SK-N-SH treated with all-trans-retinoic acid at 6 μM for 48 hours (cell line): Measurements from ENCODE around the gene VN1R5.
"Not testable (repeated sequence)": the region's sequence is repeated elsewhere in the genome, so short reads cannot be mapped to it uniquely, and the experiment has no call there.

Source experiments
- ATAC-seq: fragments of 200-7000 bp; cut with Tn5 transposase; 3 replicates; pipeline ENCODE4 v1.9.1; 2020; ENCODE audit warnings: mild to moderate bottlenecking, moderate library complexity
- ARNTL ChIP-seq: fragments of 450-650 bp; formaldehyde crosslinking; IDR thresholded peaks from 2 replicates; pipeline ENCODE4 v1.5.0; 2020; ENCODE audit warnings: low read depth, mild to moderate bottlenecking, moderate library complexity, borderline replicate concordance
- BACH2 ChIP-seq: fragments of 250-450 bp; sonication (Bioruptor Pico); IDR thresholded peaks from 2 replicates; pipeline ENCODE4 v1.9.0; 2021; ENCODE audit warnings: mild to moderate bottlenecking, borderline replicate concordance
- CREB5 ChIP-seq: fragments of 250-450 bp; sonication (Bioruptor Pico); IDR thresholded peaks from 2 replicates; pipeline ENCODE4 v1.5.1; 2020; ENCODE audit warnings: low read depth, mild to moderate bottlenecking, moderate library complexity
- CSDC2 ChIP-seq: fragments of 250-450 bp; sonication (Bioruptor Pico); IDR thresholded peaks from 2 replicates; pipeline ENCODE4 v1.5.0; 2020; ENCODE audit warnings: mild to moderate bottlenecking, moderate library complexity
- CSRNP3 ChIP-seq: fragments of 250-450 bp; sonication (Bioruptor Pico); IDR thresholded peaks from 2 replicates; pipeline ENCODE4 v1.5.1; 2021; ENCODE audit warnings: mild to moderate bottlenecking, moderate library complexity
- ESRRG ChIP-seq: fragments of 250-450 bp; sonication (Bioruptor Pico); IDR thresholded peaks from 2 replicates; pipeline ENCODE4 v1.6.1; 2021; ENCODE audit warnings: mild to moderate bottlenecking
- GLIS3 ChIP-seq: fragments of 250-450 bp; sonication (Bioruptor Pico); IDR thresholded peaks from 2 replicates; pipeline ENCODE4 v1.5.0; 2020; ENCODE audit warnings: mild to moderate bottlenecking, moderate library complexity
- OSR1 ChIP-seq: fragments of 250-450 bp; sonication (Bioruptor Pico); IDR thresholded peaks from 2 replicates; pipeline ENCODE4 v1.8.0; 2022; ENCODE audit warnings: moderate library complexity, mild to moderate bottlenecking, inconsistent platforms
- PPARA ChIP-seq: fragments of 250-450 bp; sonication (Bioruptor Pico); IDR thresholded peaks from 2 replicates; pipeline ENCODE4 v1.5.0; 2020; ENCODE audit warnings: mild to moderate bottlenecking, borderline replicate concordance
- RARB ChIP-seq: fragments of 250-450 bp; sonication (Bioruptor Pico); IDR thresholded peaks from 2 replicates; pipeline ENCODE4 v1.8.0; 2021; ENCODE audit warnings: mild to moderate bottlenecking, moderate library complexity
- SNAI2 ChIP-seq: fragments of 250-450 bp; sonication (Bioruptor Pico); IDR thresholded peaks from 2 replicates; pipeline ENCODE4 v1.5.0; 2020; ENCODE audit warnings: mild to moderate bottlenecking, moderate library complexity
- TCF4 ChIP-seq: fragments of 250-450 bp; sonication (Bioruptor Pico); IDR thresholded peaks from 2 replicates; pipeline ENCODE4 v1.8.0; 2021; ENCODE audit warnings: mild to moderate bottlenecking, moderate library complexity, borderline replicate concordance
- TOX ChIP-seq: fragments of 250-450 bp; sonication (Bioruptor Pico); IDR thresholded peaks from 2 replicates; pipeline ENCODE4 v1.8.0; 2021; ENCODE audit warnings: mild to moderate bottlenecking, moderate library complexity, borderline replicate concordance
- ZC3H10 ChIP-seq: fragments of 250-450 bp; sonication (Bioruptor Pico); IDR thresholded peaks from 2 replicates; pipeline ENCODE4 v1.5.1; 2021; ENCODE audit warnings: mild to moderate bottlenecking, moderate library complexity
- ZFP3 ChIP-seq: fragments of 250-450 bp; sonication (Bioruptor Pico); IDR thresholded peaks from 2 replicates; pipeline ENCODE4 v1.5.0; 2020; ENCODE audit warnings: mild to moderate bottlenecking, moderate library complexity
- ZNF565 ChIP-seq: fragments of 450-650 bp; formaldehyde crosslinking; conservative IDR thresholded peaks from 2 replicates; pipeline ENCODE4 v1.5.0; 2020; ENCODE audit warnings: low read depth, mild to moderate bottlenecking, moderate library complexity
- ZNF70 ChIP-seq: fragments of 450-650 bp; formaldehyde crosslinking; IDR thresholded peaks from 2 replicates; pipeline ENCODE4 v1.5.0; 2020; ENCODE audit warnings: mild to moderate bottlenecking, moderate library complexity
- ZNF8 ChIP-seq: fragments of 450-650 bp; formaldehyde crosslinking; IDR thresholded peaks from 2 replicates; pipeline ENCODE4 v1.5.0; 2020; ENCODE audit warnings: mild to moderate bottlenecking, moderate library complexity
- TF ChIP-seq, protein P1 (sequence below): fragments of 250-450 bp; sonication (Bioruptor Pico); IDR thresholded peaks from 2 replicates; pipeline ENCODE4 v1.8.0; 2020; ENCODE audit warnings: mild to moderate bottlenecking, moderate library complexity, borderline replicate concordance
- TF ChIP-seq, protein P2 (sequence below): fragments of 250-450 bp; sonication (Bioruptor Pico); IDR thresholded peaks from 2 replicates; pipeline ENCODE4 v1.5.0; 2020; ENCODE audit warnings: mild to moderate bottlenecking, moderate library complexity
- TF ChIP-seq, protein P3 (sequence below): fragments of 250-450 bp; sonication (Bioruptor Pico); IDR thresholded peaks from 2 replicates; pipeline ENCODE4 v1.8.0; 2021; ENCODE audit warnings: low read depth, mild to moderate bottlenecking, moderate library complexity, borderline replicate concordance

The VN1R5 gene

GRCh38 chr1:247255772-247256171 is at the start of gene VN1R5:
Gene VN1R5 (plus strand): TSS chr1:247256072.
- ATAC-seq: not testable (repeated sequence)

DNA sequence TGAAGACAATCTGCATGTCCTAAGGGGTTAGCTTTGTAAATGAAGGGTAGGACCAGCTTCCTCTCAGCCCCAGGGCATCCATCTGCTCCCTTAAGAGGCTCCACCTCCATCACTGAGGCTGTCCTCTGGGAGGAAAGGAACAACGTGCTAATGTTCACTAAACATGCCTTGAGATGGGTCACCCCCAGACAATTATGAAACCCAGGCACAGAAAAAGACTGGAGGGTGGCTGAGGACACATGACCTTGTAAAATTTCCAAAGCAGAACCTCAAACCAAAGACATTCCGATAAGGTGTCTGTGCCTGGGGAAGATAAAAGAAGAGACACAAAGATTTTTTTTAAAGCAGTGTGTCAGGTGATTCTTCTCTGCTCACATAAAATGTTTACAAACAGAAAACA is 46.5 kb upstream of the VN1R5 start:
- TF ChIP-seq SNAI2 (CRISPR knock-in tag) (no peak), CREB5 (CRISPR knock-in tag) (no peak), PPARA (CRISPR knock-in tag) (no peak), ZNF8 (CRISPR knock-in tag) (no peak), ARNTL (CRISPR knock-in tag) (no peak), TOX (CRISPR knock-in tag) (no peak), ESRRG (no peak), BACH2 (CRISPR knock-in tag) (no peak), ZC3H10 (CRISPR knock-in tag) (no peak), ZNF70 (CRISPR knock-in tag) (no peak), TCF4 (CRISPR knock-in tag) (no peak), GLIS3 (no peak), RARB (no peak)
- TF ChIP-seq, protein P1, sequence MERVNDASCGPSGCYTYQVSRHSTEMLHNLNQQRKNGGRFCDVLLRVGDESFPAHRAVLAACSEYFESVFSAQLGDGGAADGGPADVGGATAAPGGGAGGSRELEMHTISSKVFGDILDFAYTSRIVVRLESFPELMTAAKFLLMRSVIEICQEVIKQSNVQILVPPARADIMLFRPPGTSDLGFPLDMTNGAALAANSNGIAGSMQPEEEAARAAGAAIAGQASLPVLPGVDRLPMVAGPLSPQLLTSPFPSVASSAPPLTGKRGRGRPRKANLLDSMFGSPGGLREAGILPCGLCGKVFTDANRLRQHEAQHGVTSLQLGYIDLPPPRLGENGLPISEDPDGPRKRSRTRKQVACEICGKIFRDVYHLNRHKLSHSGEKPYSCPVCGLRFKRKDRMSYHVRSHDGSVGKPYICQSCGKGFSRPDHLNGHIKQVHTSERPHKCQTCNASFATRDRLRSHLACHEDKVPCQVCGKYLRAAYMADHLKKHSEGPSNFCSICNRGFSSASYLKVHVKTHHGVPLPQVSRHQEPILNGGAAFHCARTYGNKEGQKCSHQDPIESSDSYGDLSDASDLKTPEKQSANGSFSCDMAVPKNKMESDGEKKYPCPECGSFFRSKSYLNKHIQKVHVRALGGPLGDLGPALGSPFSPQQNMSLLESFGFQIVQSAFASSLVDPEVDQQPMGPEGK (CRISPR knock-in tag): no peak
- TF ChIP-seq, protein P2, sequence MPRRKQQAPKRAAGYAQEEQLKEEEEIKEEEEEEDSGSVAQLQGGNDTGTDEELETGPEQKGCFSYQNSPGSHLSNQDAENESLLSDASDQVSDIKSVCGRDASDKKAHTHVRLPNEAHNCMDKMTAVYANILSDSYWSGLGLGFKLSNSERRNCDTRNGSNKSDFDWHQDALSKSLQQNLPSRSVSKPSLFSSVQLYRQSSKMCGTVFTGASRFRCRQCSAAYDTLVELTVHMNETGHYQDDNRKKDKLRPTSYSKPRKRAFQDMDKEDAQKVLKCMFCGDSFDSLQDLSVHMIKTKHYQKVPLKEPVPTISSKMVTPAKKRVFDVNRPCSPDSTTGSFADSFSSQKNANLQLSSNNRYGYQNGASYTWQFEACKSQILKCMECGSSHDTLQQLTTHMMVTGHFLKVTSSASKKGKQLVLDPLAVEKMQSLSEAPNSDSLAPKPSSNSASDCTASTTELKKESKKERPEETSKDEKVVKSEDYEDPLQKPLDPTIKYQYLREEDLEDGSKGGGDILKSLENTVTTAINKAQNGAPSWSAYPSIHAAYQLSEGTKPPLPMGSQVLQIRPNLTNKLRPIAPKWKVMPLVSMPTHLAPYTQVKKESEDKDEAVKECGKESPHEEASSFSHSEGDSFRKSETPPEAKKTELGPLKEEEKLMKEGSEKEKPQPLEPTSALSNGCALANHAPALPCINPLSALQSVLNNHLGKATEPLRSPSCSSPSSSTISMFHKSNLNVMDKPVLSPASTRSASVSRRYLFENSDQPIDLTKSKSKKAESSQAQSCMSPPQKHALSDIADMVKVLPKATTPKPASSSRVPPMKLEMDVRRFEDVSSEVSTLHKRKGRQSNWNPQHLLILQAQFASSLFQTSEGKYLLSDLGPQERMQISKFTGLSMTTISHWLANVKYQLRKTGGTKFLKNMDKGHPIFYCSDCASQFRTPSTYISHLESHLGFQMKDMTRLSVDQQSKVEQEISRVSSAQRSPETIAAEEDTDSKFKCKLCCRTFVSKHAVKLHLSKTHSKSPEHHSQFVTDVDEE: no peak
- TF ChIP-seq, protein P3, sequence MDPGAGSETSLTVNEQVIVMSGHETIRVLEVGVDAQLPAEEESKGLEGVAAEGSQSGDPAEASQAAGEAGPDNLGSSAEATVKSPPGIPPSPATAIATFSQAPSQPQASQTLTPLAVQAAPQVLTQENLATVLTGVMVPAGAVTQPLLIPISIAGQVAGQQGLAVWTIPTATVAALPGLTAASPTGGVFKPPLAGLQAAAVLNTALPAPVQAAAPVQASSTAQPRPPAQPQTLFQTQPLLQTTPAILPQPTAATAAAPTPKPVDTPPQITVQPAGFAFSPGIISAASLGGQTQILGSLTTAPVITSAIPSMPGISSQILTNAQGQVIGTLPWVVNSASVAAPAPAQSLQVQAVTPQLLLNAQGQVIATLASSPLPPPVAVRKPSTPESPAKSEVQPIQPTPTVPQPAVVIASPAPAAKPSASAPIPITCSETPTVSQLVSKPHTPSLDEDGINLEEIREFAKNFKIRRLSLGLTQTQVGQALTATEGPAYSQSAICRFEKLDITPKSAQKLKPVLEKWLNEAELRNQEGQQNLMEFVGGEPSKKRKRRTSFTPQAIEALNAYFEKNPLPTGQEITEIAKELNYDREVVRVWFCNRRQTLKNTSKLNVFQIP: no peak
- no peak for ATAC-seq

DNA sequence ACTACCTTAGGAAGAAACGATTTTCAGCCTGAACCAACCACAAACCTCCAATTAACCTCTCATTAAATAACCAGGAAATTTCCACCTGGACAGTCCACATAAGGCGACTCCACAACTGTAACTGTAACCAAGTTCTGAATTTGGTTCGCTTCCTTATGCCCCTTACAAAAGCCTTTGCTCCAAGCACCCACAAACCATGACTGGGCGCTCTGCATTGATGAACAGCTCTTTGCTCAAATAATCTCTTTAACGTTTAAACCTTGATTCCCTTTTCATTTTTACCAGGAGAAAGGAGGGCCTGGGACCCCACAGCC is 45.9 kb upstream of the VN1R5 start:
- TF ChIP-seq ZNF565 (CRISPR knock-in tag): no peak
- no peak for TF ChIP-seq SNAI2 (CRISPR knock-in tag)
- TF ChIP-seq CSDC2: no peak
- no peak for TF ChIP-seq BACH2 (CRISPR knock-in tag)
- no peak for TF ChIP-seq ZNF70 (CRISPR knock-in tag)
- TF ChIP-seq OSR1 (CRISPR knock-in tag): no peak
- TF ChIP-seq, protein P1 (CRISPR knock-in tag): no peak
- no peak for TF ChIP-seq CSRNP3 (CRISPR knock-in tag)
- TF ChIP-seq, protein P3: no peak
- TF ChIP-seq ZFP3 (CRISPR knock-in tag): no peak
- no peak for TF ChIP-seq PPARA (CRISPR knock-in tag)
- no peak for TF ChIP-seq ZNF8 (CRISPR knock-in tag)
- TF ChIP-seq GLIS3: no peak
- TF ChIP-seq ZC3H10 (CRISPR knock-in tag): no peak
- no peak for TF ChIP-seq TCF4 (CRISPR knock-in tag)
- peak; percentile 54 for ATAC-seq
